ENCODE measurements around the gene RTP2. TPM values are rescaled to one million over a fixed set of nuclear protein-coding genes. Genes with fewer than 3 reads are reported as not detected.

RTP2 gene
- total and polyA plus RNA-seq, 9 of the 15 experiments (the other 6 are each of a cell fraction or from before 2014, with no cell fraction given): not detected

GRCh38 chr3:187736418-187736871 lies 34.1 kb upstream of the RTP2 start (continued):
- peak; percentile 16; the same call in 1 of the 2 replicates for TF ChIP-seq MGA (IDR thresholded peaks at IDR 0.05)
- peak; percentile 34; the same call in 1 of the 2 replicates for TF ChIP-seq ZNF316 (IDR thresholded peaks at IDR 0.05)
- peak; percentile 32; the same call in 1 of the 2 replicates for TF ChIP-seq EP300 (IDR thresholded peaks at IDR 0.05; ENCODE audit: low read length)
- TF ChIP-seq FOXP1 (CRISPR knock-in tag; IDR thresholded peaks at IDR 0.05): no peak
- no peak for TF ChIP-seq NCOR1 (IDR thresholded peaks at IDR 0.05)
- TF ChIP-seq ATF3 (IDR thresholded peaks at IDR 0.05): peak; percentile 76
- TF ChIP-seq ATF3 (CRISPR knock-in tag; conservative IDR thresholded peaks at IDR 0.05): no peak
- TF ChIP-seq MAFF (IDR thresholded peaks at IDR 0.05; ENCODE audit: low read length): peak; percentile 51; the same call in 1 of the 2 replicates
- peak; percentile 53 for TF ChIP-seq MAFG (tag; conservative IDR thresholded peaks at IDR 0.05)
- no peak for TF ChIP-seq RB1 (IDR thresholded peaks at IDR 0.05; ENCODE audit: low read depth)
- TF ChIP-seq ZNF592 (IDR thresholded peaks at IDR 0.05): no peak
- no peak for TF ChIP-seq BACH1 (tag; IDR thresholded peaks at IDR 0.05)
- no peak for TF ChIP-seq ZC3H4 (CRISPR knock-in tag; IDR thresholded peaks at IDR 0.05; ENCODE audit: borderline replicate concordance)

Measured in K562 (cell line).